Upper lobe of right lung (tissue), 1 donor: Measurements from ENCODE around the gene CATSPERD. TPM values are rescaled to one million over a fixed set of nuclear protein-coding genes. Genes with fewer than 3 reads are reported as not detected.

Source experiments
- ATAC-seq: fragments of 200-7000 bp; cut with Tn5 transposase; one replicate; pipeline ENCODE4 v1.9.1; 2020; ENCODE audit warnings: mild to moderate bottlenecking, moderate library complexity
- DNase-seq: peaks from one replicate; pipeline ENCODE4 v3.0.0-alpha.2; 2020
- H3K27ac ChIP-seq: fragments of 200-600 bp; one replicate; pipeline ENCODE4 v1.8.0; 2022
- H3K27me3 ChIP-seq: fragments of 200-600 bp; one replicate; pipeline ENCODE4 v1.8.0; 2022; ENCODE audit warnings: mild to moderate bottlenecking
- H3K36me3 ChIP-seq: fragments of 200-600 bp; one replicate; pipeline ENCODE4 v1.8.0; 2022
- H3K4me1 ChIP-seq: fragments of 200-600 bp; one replicate; pipeline ENCODE4 v1.8.0; 2022
- H3K4me3 ChIP-seq: fragments of 200-600 bp; one replicate; pipeline ENCODE4 v1.8.0; 2022; ENCODE audit warnings: mild to moderate bottlenecking
- H3K9me3 ChIP-seq: fragments of 200-600 bp; one replicate; pipeline ENCODE4 v1.8.0; 2022
- intact Hi-C: fragments of 100-400 bp; cut with DNase I; formaldehyde crosslinking; loops from one replicate; pipeline ENCODE4 v1.11.0; 2022
- total RNA-seq: library from RNA; stranded (reverse); fragmentation: NEBNext Ultra II Directional; extraction: Animal tissue kit (Norgen Biotek cat#: 25700); gene quantifications from one replicate; pipeline ENCODE4 v1.2.1, GENCODE V29; 2021
- TF ChIP-seq, protein P1 (sequence below): fragments of 200-600 bp; IDR thresholded peaks from one replicate; pipeline ENCODE4 v1.8.0; 2022; ENCODE audit warnings: antibody characterized with exemption
- donor health status: DM: no; HTN: yes; CAD: no; lungs with severe emphysema.

The CATSPERD gene
- total RNA-seq, 1 donor from 2014 or later: not detected

DNA sequence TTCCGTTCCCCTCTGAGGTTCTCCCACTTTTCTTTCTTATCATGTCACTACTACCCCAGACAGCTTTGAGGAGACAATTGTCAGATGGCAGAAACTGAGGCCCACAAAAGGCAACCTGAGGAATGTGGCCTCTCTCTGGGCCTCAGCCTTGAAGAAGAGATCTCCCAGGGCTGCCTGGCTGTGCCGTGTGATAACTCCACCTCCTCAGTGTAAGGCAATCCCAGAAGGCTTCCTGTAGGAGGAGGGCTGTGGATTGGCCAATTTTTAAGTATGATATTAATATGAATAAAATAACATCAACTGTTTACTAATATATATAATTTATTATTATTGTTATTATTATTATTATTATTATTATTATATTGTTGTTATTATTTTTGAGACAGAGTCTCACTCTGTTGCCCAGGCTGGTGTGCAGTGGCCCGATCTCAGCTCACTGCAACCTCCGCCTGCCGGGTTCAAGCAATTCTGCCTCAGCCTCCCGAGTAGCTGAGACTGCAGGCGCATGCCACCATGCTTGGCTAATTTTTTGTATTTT is 75.0 kb downstream of the CATSPERD start:
- DNase-seq: no peak
- no peaks in the 10 kb centered on the region for H3K36me3 ChIP-seq
- H3K4me1 ChIP-seq: no peaks in the 10 kb centered on the region
- intact Hi-C loops: no loop called here
- TF ChIP-seq, protein P1, sequence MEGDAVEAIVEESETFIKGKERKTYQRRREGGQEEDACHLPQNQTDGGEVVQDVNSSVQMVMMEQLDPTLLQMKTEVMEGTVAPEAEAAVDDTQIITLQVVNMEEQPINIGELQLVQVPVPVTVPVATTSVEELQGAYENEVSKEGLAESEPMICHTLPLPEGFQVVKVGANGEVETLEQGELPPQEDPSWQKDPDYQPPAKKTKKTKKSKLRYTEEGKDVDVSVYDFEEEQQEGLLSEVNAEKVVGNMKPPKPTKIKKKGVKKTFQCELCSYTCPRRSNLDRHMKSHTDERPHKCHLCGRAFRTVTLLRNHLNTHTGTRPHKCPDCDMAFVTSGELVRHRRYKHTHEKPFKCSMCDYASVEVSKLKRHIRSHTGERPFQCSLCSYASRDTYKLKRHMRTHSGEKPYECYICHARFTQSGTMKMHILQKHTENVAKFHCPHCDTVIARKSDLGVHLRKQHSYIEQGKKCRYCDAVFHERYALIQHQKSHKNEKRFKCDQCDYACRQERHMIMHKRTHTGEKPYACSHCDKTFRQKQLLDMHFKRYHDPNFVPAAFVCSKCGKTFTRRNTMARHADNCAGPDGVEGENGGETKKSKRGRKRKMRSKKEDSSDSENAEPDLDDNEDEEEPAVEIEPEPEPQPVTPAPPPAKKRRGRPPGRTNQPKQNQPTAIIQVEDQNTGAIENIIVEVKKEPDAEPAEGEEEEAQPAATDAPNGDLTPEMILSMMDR: no peak
- no peak for ATAC-seq
- H3K9me3 ChIP-seq: no peaks in the 10 kb centered on the region
- H3K27me3 ChIP-seq: peaks cover 10% of the 10 kb centered on the region
- no peak overlapping the region for H3K27ac ChIP-seq
- no peak overlapping the region for H3K4me3 ChIP-seq

DNA sequence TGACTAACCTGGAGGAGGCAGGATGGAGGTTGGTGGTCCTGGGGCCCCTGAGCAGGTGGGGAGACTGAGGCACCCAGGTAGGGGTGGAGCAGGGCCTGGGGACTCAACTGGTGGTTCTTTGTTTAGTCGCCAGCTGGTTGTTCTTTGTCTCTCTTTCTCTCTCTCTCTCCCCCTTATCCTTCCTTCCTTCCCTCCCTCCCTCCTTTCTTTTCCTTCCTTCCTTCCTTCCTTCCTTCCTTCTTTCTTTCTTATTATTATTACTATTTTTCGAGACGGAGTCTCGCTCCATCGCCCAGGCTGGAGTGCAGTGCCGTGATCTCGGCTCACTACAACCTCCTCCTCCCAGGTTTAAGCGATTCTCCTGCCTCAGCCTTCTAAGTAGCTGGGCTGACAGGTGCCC is 77.8 kb downstream of the CATSPERD start:
- Histone ChIP-seq H3K4me1 (no peaks in the 10 kb centered on the region), H3K27me3 (peaks cover 26% of the 10 kb centered on the region), H3K36me3 (no peaks in the 10 kb centered on the region), H3K4me3 (no peak overlapping the region), H3K9me3 (no peaks in the 10 kb centered on the region), H3K27ac (no peak overlapping the region)
- ATAC-seq: no peak
- DNase-seq: no peak
- TF ChIP-seq, protein P1: no peak
- intact Hi-C loops: no loop called here

DNA sequence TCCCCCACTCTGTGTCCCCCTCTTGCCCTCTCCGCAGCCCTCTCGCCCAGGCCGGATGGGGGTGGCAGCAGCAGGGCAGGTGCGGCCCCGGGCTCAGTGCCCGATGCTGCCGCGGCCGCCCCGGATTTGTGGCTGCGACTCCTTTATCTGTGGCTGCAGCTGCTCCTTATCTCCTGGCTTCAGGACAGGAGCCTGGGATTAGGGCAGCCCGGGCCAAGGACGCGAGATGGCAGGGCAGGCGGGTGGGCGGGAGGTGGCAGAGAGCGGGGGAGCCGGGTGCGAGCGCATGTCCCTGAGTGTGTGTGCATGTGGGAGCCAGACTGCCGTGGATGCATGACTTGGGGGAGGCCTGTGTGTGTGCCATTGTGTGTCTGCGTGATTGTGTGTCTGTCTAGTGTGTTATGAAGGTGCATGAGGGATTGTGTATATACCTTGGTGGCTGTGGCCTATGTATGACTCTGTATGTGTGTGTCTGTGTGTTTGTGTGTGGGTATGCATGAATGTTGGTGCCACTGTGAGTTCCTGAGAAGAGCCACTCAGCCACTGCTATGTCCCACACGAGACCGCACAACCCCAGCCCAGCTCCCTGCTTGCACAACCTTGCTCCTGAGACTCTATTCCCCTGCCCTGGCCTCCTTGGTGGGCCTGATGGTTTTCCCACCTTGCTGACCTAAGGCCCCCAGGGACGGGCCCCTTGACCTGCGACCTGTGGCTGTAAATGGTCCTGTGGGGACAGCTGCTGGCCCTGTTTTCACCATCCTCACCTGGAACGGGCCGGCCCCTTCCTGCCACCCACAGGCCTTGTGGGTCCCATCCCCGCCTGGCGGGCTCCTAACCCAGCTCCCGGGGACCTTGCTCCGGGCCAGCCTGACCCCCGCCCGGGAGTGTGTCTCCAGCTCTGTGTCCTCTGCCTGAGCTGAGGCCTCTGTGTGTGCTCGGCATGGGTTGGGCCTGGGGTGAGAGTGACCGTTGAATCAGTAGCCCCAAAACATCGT is 79.1 kb downstream of the CATSPERD start:
- Histone ChIP-seq H3K9me3 (no peaks in the 10 kb centered on the region), H3K27ac (no peak overlapping the region), H3K36me3 (no peaks in the 10 kb centered on the region), H3K27me3 (peaks cover 35% of the 10 kb centered on the region), H3K4me1 (peaks cover 10% of the 10 kb centered on the region), H3K4me3 (no peak overlapping the region)
- DNase-seq (no peak), ATAC-seq (no peak)
- intact Hi-C loops: no loop called here
- TF ChIP-seq, protein P1: no peak

DNA sequence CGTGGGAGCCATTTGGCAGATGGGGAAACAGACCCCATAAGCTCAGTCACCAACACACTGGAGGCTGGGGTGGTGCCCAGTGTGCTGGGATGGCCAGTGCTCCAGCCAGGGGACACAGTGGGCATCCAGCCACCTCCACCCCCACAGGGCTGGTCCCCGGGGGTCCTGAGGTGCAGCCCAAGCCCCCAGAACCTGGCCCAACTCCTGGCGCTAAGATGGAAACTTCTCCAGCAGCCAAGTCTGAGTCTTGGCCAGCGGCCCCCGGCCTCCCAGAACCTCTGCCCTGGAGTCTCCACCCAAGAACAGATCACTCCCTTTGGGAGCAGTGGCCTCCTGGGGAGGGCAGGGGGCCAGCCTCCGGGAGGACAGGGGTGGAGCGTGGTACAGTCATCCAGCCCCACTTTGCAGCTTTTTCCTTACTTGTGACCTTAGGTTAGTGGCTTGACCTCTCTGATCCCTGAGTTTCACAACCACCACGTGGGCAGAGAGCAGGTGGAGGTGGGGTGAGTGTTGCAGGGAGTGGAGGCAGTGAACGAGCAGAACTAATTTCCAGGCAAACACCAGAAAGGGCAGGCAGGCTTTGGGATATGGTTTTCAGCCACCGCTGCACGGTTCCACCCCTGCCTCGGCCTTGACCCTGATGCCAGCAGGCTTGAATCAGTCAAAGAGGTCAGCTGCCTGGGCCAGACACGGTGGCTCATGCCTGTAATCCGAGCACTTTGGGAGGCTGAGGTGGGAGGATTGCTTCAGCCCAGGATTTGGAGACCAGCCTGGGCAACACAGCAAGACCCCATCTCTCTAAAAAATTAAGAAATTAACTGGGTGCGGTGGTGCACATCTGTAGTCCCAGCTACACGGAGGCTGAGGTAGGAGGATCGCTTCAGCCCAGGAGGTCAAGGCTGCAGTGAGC is 80.2 kb downstream of the CATSPERD start:
- H3K27ac ChIP-seq: no peak overlapping the region
- peaks cover 35% of the 10 kb centered on the region for H3K27me3 ChIP-seq
- H3K4me1 ChIP-seq: peaks cover 15% of the 10 kb centered on the region
- TF ChIP-seq, protein P1: no peak
- H3K4me3 ChIP-seq: no peak overlapping the region
- no peaks in the 10 kb centered on the region for H3K36me3 ChIP-seq
- no peaks in the 10 kb centered on the region for H3K9me3 ChIP-seq
- no peak for ATAC-seq
- DNase-seq: no peak
- intact Hi-C loops: no loop called here

DNA sequence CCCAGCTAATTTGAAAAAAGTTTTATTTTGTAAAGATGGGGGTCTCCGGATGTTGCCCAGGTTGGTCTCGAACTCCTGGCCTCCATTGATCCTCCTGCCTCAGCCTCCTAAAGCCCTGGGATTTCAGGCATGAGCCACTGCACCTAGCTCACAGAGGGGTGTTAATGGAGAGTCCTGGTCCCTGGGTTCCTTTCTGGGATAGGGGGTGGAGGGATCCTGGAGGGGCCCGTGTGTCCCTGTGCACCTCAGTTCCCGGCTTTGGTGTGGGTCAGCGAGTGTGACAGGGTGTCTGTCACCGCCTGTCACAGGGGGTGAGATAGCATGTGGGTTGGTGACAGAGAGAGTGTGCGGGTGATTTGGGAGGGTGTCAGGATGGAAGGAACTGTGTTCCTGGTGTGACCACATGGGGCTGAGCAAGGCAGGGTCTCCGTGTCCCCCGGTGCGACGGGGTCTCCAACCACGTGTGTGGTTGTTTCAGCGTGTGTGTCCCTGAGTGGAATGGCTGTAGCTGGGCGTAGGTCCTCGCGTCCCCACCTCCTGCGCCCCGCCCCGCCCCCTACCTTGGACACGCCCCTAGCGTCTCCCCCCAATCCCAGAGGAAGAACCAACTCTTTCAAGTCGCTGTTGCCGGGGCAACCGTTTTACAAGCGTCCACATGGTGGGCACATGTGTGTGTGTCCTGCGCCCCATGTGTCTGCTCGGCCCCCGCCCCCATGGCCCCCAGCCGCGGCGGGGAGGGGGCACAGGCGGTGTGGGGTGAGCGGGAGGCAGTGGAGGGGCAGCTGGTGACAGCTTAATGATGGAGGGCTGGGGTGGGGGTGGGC is 81.6 kb downstream of the CATSPERD start:
- TF ChIP-seq, protein P1: no peak
- intact Hi-C loops: no loop called here
- no peaks in the 10 kb centered on the region for H3K36me3 ChIP-seq
- H3K27me3 ChIP-seq: peaks cover 35% of the 10 kb centered on the region
- no peak for ATAC-seq
- peaks cover 16% of the 10 kb centered on the region for H3K4me1 ChIP-seq
- no peak for DNase-seq
- H3K27ac ChIP-seq: no peak overlapping the region
- H3K9me3 ChIP-seq: no peaks in the 10 kb centered on the region
- H3K4me3 ChIP-seq: no peak overlapping the region
